Measurements from ENCODE around the gene WDR26.
A peak's percentile ranks its signal among the peaks of the same experiment; 100 is the strongest.
"Not testable (repeated sequence)": the region's sequence is repeated elsewhere in the genome, so short reads cannot be mapped to it uniquely, and the experiment has no call there.

WDR26 gene

GRCh38 chr1:224429616-224430326 lies 4.8 kb downstream of the WDR26 start:
- TF ChIP-seq, protein P1, sequence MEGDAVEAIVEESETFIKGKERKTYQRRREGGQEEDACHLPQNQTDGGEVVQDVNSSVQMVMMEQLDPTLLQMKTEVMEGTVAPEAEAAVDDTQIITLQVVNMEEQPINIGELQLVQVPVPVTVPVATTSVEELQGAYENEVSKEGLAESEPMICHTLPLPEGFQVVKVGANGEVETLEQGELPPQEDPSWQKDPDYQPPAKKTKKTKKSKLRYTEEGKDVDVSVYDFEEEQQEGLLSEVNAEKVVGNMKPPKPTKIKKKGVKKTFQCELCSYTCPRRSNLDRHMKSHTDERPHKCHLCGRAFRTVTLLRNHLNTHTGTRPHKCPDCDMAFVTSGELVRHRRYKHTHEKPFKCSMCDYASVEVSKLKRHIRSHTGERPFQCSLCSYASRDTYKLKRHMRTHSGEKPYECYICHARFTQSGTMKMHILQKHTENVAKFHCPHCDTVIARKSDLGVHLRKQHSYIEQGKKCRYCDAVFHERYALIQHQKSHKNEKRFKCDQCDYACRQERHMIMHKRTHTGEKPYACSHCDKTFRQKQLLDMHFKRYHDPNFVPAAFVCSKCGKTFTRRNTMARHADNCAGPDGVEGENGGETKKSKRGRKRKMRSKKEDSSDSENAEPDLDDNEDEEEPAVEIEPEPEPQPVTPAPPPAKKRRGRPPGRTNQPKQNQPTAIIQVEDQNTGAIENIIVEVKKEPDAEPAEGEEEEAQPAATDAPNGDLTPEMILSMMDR (IDR thresholded peaks at IDR 0.05; ENCODE audit: insufficient read depth, low read length, poor library complexity, severe bottlenecking) = no peak
- no peak for TF ChIP-seq EZH2phosphoT487 (conservative IDR thresholded peaks at IDR 0.05; ENCODE audit: low read length)
- no peaks in the 10 kb centered on the region for H3K9me3 ChIP-seq (ENCODE audit: insufficient read depth, low read length)
- peak overlapping the region; percentile 77 for H3K4me2 ChIP-seq (ENCODE audit: low read depth, low read length, poor library complexity, severe bottlenecking)
- no peak overlapping the region for H3K9ac ChIP-seq (ENCODE audit: low read length)
- H3F3A ChIP-seq (ENCODE audit: insufficient read depth) = peaks cover 27% of the 10 kb centered on the region
- H3K9me2 ChIP-seq (replicated peaks; ENCODE audit: insufficient read depth, low read length) = no peaks in the 10 kb centered on the region
- H3K27ac ChIP-seq (ENCODE audit: low read depth, low read length) = no peak overlapping the region; the same call in 1 of the 2 replicates
- H3K4me3 ChIP-seq (ENCODE audit: insufficient read depth, low read length, poor library complexity, severe bottlenecking) = no peak overlapping the region
- H3K79me2 ChIP-seq (ENCODE audit: insufficient read depth, low read length) = peaks cover 77% of the 10 kb centered on the region
- H3K36me3 ChIP-seq (ENCODE audit: low read length) = peaks cover 36% of the 10 kb centered on the region
- H3K27me3 ChIP-seq (ENCODE audit: low read length) = no peaks in the 10 kb centered on the region
- peaks cover 16% of the 10 kb centered on the region for H4K20me1 ChIP-seq (ENCODE audit: low read depth, low read length)
- H2AFZ ChIP-seq (ENCODE audit: low read depth, low read length, severe bottlenecking) = no peak overlapping the region

DNA sequence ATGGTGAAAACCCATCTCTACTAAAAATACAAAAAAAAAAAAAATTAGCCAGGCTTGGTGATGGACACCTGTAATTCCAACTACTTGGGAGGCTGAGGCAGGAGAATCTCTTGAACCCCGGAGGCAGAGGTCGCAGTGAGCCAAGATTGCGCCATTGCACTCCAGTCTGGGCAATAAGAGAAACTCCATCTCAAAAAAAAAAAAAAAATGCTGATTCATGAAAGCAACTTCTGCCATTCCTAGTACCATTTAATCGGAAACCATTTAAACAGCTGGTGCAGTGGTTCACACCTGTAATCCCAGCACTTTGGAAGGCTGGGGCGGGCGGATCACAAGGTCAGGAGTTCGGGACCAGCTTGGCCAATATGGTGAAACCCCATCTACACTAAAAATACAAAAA lies 5.9 kb downstream of the WDR26 start:
- H3K4me2 ChIP-seq (ENCODE audit: low read depth, low read length, poor library complexity, severe bottlenecking); H3K27me3 ChIP-seq (ENCODE audit: low read length); H3K9ac ChIP-seq (ENCODE audit: low read length); H2AFZ ChIP-seq (ENCODE audit: low read depth, low read length, severe bottlenecking); H3K27ac ChIP-seq (ENCODE audit: low read depth, low read length); H3K4me3 ChIP-seq (ENCODE audit: insufficient read depth, low read length, poor library complexity, severe bottlenecking); H3K9me2 ChIP-seq (replicated peaks; ENCODE audit: insufficient read depth, low read length); H3K9me3 ChIP-seq (ENCODE audit: insufficient read depth, low read length): not testable (repeated sequence)
- Histone ChIP-seq H3K79me2 (ENCODE audit: insufficient read depth, low read length) (peaks cover 73% of the 10 kb centered on the region), H4K20me1 (ENCODE audit: low read depth, low read length) (peaks cover 16% of the 10 kb centered on the region), H3K36me3 (ENCODE audit: low read length) (peaks cover 46% of the 10 kb centered on the region), H3F3A (ENCODE audit: insufficient read depth) (peaks cover 27% of the 10 kb centered on the region)

- TF ChIP-seq, protein P1 (IDR thresholded peaks at IDR 0.05; ENCODE audit: insufficient read depth, low read length, poor library complexity, severe bottlenecking) = no peak
- no peak for TF ChIP-seq EZH2phosphoT487 (conservative IDR thresholded peaks at IDR 0.05; ENCODE audit: low read length)
- Histone ChIP-seq H3K4me2 (ENCODE audit: low read depth, low read length, poor library complexity, severe bottlenecking) (no peak overlapping the region), H3K9me3 (ENCODE audit: insufficient read depth, low read length) (no peaks in the 10 kb centered on the region), H3K9ac (ENCODE audit: low read length) (no peak overlapping the region), H3K4me3 (ENCODE audit: insufficient read depth, low read length, poor library complexity, severe bottlenecking) (no peak overlapping the region), H3F3A (ENCODE audit: insufficient read depth) (peaks cover 26% of the 10 kb centered on the region), H3K36me3 (ENCODE audit: low read length) (peaks cover 59% of the 10 kb centered on the region), H2AFZ (ENCODE audit: low read depth, low read length, severe bottlenecking) (no peak overlapping the region), H3K79me2 (ENCODE audit: insufficient read depth, low read length) (peaks cover 60% of the 10 kb centered on the region), H3K9me2 (replicated peaks; ENCODE audit: insufficient read depth, low read length) (no peaks in the 10 kb centered on the region), H3K27me3 (ENCODE audit: low read length) (no peaks in the 10 kb centered on the region), H4K20me1 (ENCODE audit: low read depth, low read length) (peaks cover 14% of the 10 kb centered on the region), H3K27ac (ENCODE audit: low read depth, low read length) (no peak overlapping the region)
These were observed 7.3 kb downstream of the WDR26 start for GRCh38 chr1:224427346-224427745.

DNA sequence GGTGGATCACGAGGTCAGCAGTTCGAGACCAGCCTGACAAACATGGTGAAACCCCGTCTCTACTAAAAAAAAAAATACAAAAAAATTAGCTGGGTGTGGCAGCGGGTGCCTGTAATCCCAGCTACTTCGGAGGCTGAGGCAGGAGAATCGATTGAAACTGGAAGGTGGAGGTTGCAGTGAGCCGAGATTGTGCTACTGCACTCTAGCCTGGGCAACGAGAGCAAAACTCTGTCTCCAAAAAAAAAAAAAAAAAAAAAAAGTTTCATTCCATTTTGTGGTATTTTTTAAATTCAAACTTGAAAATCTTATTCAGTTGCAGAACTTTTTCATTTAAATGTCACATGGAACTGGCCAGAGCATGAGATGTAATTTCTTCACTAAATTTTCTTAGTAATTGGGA lies 7.7 kb downstream of the WDR26 start:
- peaks cover 55% of the 10 kb centered on the region for H3K79me2 ChIP-seq (ENCODE audit: insufficient read depth, low read length)
- peaks cover 13% of the 10 kb centered on the region; the same call in 1 of the 2 replicates for H4K20me1 ChIP-seq (ENCODE audit: low read depth, low read length)
- H3K4me2 ChIP-seq (ENCODE audit: low read depth, low read length, poor library complexity, severe bottlenecking); H3K4me3 ChIP-seq (ENCODE audit: insufficient read depth, low read length, poor library complexity, severe bottlenecking); H3K27ac ChIP-seq (ENCODE audit: low read depth, low read length); H3K27me3 ChIP-seq (ENCODE audit: low read length); H3K9me3 ChIP-seq (ENCODE audit: insufficient read depth, low read length); H3K9me2 ChIP-seq (replicated peaks; ENCODE audit: insufficient read depth, low read length); H2AFZ ChIP-seq (ENCODE audit: low read depth, low read length, severe bottlenecking); H3K9ac ChIP-seq (ENCODE audit: low read length): not testable (repeated sequence)
- peaks cover 22% of the 10 kb centered on the region for H3F3A ChIP-seq (ENCODE audit: insufficient read depth)
- H3K36me3 ChIP-seq (ENCODE audit: low read length) = peaks cover 63% of the 10 kb centered on the region
